Fibroblast of skin of scalp (primary cell): ENCODE measurements around the gene LRRC1.

ENCODE experiments used
- DNase-seq: peaks from one replicate; pipeline ENCODE4 v3.0.0-alpha.2; 2013

The LRRC1 gene

GRCh38 chr6:53815381-53816119 lies 20.7 kb downstream of the LRRC1 start:
- no peak for DNase-seq

- no peak for DNase-seq
These were observed 24.2 kb downstream of the LRRC1 start for GRCh38 chr6:53818858-53819609.

- DNase-seq: no peak
These were observed 27.8 kb downstream of the LRRC1 start for GRCh38 chr6:53822401-53823125.

- no peak for DNase-seq
These were observed 29.9 kb downstream of the LRRC1 start for GRCh38 chr6:53824714-53825113.

GRCh38 chr6:53825532-53826321 lies 30.9 kb downstream of the LRRC1 start:
- DNase-seq: no peak

GRCh38 chr6:53827531-53827930 lies 32.7 kb downstream of the LRRC1 start:
- DNase-seq: no peak

GRCh38 chr6:53828215-53828614 lies 33.4 kb downstream of the LRRC1 start:
- no peak for DNase-seq

GRCh38 chr6:53828966-53829697 lies 34.3 kb downstream of the LRRC1 start:
- DNase-seq: no peak

GRCh38 chr6:53829698-53830221 lies 35.0 kb downstream of the LRRC1 start:
- no peak for DNase-seq

GRCh38 chr6:53830366-53830765 lies 35.6 kb downstream of the LRRC1 start:
- DNase-seq: no peak

GRCh38 chr6:53831081-53831869 lies 36.5 kb downstream of the LRRC1 start:
- DNase-seq: no peak

GRCh38 chr6:53831936-53832660 lies 37.3 kb downstream of the LRRC1 start:
- no peak for DNase-seq

GRCh38 chr6:53833155-53833554 lies 38.4 kb downstream of the LRRC1 start:
- DNase-seq: no peak

- DNase-seq: no peak
These were observed 39.3 kb downstream of the LRRC1 start for GRCh38 chr6:53834132-53834531.

- DNase-seq: no peak
These were observed 43.3 kb downstream of the LRRC1 start for GRCh38 chr6:53837865-53838769.

GRCh38 chr6:53840027-53840426 lies 45.2 kb downstream of the LRRC1 start:
- no peak for DNase-seq

GRCh38 chr6:53845280-53846195 lies 50.7 kb downstream of the LRRC1 start:
- DNase-seq: no peak

- no peak for DNase-seq
These were observed 51.4 kb downstream of the LRRC1 start for GRCh38 chr6:53846250-53846649.
